OCI-LY1 (cell line): ENCODE results near the gene TTC19.
"Not testable (repeated sequence)": the region's sequence is repeated elsewhere in the genome, so short reads cannot be mapped to it uniquely, and the experiment has no call there.

ENCODE experiments used
- EZH2 ChIP-seq: fragments of 200-600 bp; sonication (generic), shearing (Covaris generic); IDR thresholded peaks from 2 replicates; pipeline ENCODE4 v1.8.0; 2017; ENCODE audit warnings: borderline replicate concordance, mixed run types, mild to moderate bottlenecking, antibody characterized with exemption, low read length, moderate library complexity, mixed read lengths
- TF ChIP-seq, protein P1 (sequence below): fragments of 200-600 bp; sonication (generic), shearing (Covaris generic); IDR thresholded peaks from 2 replicates; pipeline ENCODE4 v1.5.1; 2017; ENCODE audit warnings: mild to moderate bottlenecking, antibody characterized with exemption, low read length, moderate library complexity, mixed read lengths

- TF ChIP-seq, protein P1, sequence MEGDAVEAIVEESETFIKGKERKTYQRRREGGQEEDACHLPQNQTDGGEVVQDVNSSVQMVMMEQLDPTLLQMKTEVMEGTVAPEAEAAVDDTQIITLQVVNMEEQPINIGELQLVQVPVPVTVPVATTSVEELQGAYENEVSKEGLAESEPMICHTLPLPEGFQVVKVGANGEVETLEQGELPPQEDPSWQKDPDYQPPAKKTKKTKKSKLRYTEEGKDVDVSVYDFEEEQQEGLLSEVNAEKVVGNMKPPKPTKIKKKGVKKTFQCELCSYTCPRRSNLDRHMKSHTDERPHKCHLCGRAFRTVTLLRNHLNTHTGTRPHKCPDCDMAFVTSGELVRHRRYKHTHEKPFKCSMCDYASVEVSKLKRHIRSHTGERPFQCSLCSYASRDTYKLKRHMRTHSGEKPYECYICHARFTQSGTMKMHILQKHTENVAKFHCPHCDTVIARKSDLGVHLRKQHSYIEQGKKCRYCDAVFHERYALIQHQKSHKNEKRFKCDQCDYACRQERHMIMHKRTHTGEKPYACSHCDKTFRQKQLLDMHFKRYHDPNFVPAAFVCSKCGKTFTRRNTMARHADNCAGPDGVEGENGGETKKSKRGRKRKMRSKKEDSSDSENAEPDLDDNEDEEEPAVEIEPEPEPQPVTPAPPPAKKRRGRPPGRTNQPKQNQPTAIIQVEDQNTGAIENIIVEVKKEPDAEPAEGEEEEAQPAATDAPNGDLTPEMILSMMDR = not testable (repeated sequence)
- TF ChIP-seq EZH2 = not testable (repeated sequence)
Observed at GRCh38 chr17:16055139-16055538, 55.5 kb downstream of the TTC19 start.
